GM20431 (cell line): ENCODE data around the gene VGLL3.
"Not testable (repeated sequence)": the region's sequence is repeated elsewhere in the genome, so short reads cannot be mapped to it uniquely, and the experiment has no call there.

Source experiments
- in situ Hi-C: fragments of 300-500 bp; cut with MseI, MboI; formaldehyde crosslinking; loops from one replicate; pipeline ENCODE4 v1.15.0; 2020; ENCODE audit warnings: low sequenced_read_pairs; ENCODE audit not compliant: unreplicated experiment

VGLL3 gene, protein sequence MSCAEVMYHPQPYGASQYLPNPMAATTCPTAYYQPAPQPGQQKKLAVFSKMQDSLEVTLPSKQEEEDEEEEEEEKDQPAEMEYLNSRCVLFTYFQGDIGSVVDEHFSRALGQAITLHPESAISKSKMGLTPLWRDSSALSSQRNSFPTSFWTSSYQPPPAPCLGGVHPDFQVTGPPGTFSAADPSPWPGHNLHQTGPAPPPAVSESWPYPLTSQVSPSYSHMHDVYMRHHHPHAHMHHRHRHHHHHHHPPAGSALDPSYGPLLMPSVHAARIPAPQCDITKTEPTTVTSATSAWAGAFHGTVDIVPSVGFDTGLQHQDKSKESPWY

DNA sequence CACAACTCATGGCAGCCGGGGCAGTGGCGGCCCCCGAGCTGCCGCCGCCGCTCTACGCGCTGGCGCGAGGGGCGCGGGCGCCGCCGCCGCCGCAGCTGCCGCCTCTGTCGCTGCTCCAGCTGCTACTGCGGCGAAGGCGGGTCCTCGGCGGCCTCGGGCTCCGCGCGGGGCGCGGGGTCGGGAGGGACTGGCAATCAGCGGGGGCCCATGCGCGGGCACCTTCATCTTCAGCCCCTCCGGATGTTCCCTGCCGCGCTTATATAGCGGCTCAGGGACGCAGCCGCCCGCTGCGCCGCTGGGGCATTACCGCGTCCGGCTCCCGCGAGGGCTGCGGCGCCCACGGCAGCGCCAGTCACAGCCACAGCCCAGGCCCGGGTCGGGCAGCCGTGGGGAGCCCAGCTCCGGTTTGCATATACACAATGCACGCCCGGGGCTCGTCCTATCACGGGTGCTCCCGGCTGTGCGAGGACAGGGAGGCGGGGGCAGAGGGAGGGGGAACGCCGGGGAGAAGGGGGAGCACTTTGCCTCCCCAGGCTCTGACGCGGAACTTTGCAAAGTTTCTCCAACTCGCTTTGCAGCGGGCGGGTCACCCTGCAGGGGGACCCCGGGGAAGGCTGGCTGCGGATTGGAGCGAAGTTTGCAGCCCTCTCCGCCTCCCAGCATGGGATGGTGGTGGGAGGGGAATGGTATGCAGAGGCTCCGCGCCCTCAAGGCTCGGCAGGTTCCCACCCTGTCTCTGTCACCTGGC is at the start of gene VGLL3:
Gene VGLL3 (minus strand): TSS at position 416 of the 748 bp plus-strand sequence. CDS start 406 bp downstream, at position 10.
- in situ Hi-C loops: no loop called here

DNA sequence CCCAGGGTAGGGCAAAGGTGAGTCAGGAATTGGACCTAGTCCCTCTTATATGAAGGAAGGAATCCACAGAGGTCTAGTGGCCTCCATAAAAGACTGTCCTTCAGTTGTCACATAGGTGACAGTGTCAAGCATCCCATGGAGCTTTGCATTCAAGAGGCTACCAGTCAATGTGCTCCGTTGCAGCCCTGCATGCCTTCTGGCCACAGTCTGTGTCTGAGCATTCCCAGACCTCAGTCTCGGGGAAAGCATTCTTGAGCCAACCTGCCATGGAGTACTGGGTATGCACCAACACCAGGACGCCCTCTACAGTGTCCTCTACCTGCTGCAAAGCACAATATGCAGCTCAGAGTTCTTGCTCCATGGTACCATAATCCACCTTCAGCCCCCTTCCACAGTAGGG is 46.7 kb upstream of the VGLL3 start:
- in situ Hi-C loops: no loop called here

DNA sequence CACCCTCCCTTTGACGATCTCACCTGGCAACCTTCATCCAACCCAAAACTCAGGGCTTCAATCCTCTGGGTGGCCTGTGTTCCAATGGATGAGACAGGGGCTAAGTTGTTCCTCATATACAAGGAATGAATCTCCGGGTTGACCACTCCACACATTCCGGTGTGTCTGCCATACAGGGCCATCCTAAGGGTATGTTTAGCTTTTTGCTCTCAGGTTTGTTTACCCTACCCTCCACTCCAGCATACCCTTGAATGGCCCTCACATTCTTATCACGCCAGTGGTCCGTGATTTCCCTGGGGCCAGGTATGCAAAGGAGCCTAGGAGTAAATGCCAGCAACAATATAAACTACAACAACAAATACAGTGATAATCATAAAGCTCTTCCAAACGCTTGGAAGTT is 45.7 kb upstream of the VGLL3 start:
- in situ Hi-C loops: no loop called here

DNA sequence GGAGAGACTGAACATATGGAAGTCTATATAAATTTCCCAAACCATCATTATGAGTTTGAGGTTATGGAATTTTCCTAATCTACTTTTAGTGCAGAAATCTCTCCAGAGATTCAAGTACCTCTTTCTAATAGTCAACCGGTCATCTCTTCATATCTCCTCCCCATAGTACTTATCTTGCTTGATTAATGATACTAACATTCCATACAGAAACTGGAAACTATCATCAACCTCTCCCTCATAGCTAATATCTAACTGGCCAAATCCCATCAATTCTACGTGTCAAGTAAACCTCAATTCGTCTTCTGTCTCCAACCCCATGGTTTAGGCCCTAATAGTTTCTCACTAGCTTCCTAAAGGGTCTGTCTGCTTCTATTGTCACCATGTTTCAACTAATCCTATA is 44.4 kb upstream of the VGLL3 start:
- in situ Hi-C loops: no loop called here

DNA sequence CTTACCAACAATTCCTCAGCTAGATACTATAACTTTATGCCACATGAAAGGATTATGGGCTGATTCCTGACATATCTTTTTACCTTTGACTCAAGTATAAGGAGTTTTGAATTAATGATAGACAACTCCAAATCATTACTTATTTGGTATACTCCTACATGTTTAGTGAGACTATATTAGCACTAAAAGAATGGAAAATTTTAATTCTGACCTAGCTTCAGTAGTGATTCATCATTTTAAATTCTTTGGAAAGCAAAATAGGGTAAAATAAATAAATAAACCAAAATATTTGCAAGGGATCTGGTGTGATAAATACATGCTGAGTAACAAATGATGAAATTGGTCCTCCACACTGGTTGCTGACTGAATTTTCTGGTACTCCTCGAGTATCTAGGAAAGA is 42.3 kb upstream of the VGLL3 start:
- in situ Hi-C loops: no loop called here

DNA sequence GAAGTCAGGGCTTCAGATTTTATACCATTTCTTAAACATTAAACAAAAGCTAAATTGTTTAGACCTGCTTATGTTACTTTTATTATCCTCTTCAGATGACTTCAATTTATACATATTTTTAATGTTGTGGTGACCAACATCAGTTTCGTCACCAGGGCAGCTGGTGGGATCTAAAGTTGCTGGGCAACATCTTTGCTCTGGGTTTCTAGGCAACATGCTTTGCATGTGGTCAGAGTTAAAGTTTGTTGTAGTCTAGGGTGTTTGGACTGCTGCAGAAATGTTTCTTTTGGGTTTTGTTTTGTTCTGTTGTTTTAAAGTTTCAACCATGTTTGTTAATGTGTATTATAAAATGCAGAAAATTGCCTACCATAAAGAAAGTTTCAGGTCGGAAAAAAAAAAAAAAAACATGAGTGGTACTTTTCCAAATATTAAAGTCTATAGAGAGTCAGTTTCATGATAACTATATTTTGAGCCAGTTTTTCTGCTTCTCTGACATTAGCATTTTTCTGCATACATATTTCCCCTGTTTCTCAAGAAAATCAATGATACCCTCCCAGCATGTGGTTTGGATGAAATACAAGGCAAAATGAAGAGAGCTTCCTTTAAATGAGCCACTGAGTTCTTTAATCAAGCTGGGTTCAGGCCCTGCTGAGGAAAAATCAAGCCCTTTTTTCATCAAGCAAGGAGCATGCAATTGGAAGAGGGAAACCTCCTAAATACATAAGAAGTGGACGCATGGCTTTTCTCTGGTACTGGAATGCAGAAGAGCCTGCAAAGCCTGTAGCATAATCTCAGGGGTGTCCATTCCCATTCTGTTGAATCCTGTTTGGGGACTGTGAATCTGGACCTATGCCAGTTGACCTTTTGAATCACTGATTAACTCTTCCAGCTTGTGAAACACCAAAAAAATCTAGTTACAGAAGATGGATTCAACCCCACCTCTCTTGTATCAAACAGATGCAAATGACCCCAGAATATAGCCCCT is 35.0 kb upstream of the VGLL3 start:
- in situ Hi-C loops: no loop called here

DNA sequence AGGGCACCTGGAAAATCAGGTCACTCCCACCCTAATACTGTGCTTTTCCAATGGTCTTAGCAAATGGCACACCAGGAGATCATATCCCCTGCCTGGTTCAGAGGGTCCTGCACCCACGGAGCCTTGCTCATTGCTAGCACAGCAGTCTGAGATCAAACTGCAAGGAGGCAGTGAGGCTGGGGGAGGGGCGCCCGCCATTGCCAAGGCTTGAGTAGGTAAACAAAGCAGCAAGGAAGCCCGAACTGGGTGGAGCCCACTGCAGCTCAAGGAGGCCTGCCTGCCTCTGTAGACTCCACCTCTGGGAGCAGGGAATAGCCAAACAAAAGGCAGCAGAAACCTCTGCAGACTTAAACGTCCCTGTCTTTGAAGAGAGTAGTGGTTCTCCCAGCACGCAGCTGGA is 26.4 kb upstream of the VGLL3 start:
- in situ Hi-C loops: not testable (repeated sequence)

DNA sequence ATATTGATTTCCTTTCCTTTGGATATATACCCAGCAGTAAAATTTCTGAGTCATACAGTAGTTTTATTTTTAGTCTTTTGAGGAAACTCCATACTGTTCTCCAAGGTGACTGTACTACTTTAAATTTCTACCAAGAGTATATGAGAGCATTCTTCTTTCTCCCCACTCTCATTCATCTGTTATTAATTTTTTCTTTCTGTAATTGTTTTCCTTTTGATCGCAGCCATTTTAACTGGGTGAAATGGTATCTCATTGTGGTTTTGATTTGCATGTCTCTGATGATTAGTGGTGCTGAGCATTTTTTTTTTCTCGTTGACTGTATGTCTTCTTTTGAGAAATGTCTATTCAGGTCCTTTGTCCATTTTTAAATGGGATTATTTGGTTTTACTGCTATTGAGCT is 18.3 kb upstream of the VGLL3 start:
- in situ Hi-C loops: no loop called here

DNA sequence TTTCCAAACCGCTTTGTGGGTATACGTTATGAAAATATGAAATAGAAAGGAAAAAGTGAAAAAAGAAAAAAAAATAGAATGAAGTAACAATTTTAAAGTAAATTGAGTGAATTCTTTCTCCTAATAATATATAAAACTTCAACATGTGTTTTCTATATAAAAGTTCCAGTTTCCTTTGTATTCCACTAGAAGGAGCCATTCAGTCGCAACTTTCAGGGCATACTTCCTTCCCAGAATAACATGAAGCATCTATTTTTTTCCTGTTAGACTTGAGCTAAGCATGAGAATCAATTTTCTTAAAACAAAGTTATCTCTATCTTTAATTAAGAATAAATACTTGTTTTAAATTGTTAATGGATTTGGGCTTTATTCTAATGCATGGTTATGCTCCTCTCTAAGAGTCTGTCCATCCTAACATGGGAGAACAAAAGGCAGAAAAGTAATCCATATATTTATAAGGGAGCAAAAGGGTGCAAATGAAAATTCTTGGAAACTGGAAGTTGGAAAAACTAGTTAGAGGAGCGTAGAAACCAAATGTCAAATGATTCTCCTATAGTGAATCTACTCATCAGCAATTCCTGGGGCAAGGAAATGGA is 16.0 kb upstream of the VGLL3 start:
- in situ Hi-C loops: no loop called here

DNA sequence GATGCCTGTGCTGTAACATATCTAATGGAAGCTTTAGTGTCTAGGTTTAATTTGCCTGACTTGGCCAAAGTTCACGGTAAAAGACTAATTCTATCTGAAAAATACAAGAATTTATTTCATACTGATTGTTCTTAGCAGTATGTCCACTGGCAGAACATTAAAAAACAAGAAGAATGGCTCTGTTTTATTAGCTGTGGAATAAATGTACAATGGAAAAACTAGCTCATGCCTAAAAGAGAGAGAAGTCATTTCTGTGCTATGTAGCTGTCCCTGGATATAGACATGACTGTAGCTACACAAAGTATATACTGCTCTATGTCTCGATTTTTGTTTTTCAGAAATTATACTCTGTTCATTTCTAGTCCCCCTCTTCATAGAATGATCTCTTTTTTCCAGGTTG is 13.9 kb upstream of the VGLL3 start:
- in situ Hi-C loops: no loop called here

DNA sequence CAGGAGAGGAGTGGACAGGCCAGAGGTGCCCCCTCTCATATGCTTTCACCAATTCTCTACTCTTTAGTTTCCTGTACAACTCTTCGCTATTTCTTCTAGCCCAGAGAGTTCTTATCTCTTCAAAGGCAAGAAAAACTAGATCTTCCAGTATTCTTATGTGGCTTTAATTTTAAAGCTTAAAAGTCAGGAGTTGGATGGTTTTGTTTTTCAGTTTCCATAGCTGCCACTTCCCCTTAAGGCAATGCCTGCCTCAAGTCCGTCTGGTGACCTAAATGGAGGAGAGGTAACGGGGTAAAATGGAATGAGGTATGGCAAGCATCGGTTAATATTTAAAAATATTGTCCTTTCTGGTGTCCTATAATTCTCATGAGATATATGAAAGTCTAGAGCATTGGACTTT is 11.4 kb upstream of the VGLL3 start:
- in situ Hi-C loops: no loop called here

DNA sequence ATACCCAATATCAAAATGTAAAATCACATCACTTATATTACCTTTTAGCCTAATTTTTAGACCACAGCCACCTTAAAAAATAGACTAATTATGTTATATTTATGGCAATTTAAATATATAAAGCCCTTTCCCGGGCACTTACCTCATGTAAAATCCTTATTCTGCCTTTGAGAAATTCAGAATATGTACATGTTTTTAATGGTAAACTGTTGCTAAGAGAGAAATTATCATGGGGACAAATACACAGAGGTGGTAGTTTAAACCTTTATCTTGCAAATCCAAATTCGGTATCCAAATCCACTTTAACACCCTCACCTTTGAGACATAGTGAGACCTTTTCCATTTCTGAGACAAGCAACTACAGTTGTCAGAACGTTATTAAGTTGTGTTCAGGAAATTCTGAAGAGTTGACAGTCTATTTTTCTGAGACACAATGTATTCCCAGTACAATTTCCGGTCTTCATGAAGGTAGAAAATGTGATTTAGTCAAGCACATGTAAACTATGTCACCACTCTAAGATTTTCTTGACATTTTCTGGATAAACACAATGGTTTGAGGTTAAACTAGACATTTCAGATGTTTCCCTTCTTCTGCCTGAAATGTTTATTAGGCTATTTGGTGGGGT is 10.6 kb upstream of the VGLL3 start:
- in situ Hi-C loops: no loop called here

DNA sequence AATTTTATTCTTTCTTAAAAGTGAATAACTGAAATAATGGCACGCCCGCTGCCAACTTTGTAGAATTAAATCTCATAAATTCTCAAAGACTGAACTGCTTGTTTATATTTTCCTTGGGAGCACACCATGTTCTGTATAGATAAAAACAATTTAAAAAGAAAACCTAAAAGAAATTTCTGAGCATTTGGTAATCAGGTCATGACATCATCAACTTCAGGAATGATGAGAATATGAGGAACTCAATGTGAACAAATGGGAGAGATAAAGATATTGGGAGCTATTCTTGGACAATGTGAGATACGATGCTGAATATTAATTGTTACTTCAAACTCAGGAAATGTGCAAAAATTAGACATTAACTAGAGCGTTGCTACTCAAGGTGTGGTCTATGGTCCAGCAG is 10.0 kb upstream of the VGLL3 start:
- in situ Hi-C loops: no loop called here

DNA sequence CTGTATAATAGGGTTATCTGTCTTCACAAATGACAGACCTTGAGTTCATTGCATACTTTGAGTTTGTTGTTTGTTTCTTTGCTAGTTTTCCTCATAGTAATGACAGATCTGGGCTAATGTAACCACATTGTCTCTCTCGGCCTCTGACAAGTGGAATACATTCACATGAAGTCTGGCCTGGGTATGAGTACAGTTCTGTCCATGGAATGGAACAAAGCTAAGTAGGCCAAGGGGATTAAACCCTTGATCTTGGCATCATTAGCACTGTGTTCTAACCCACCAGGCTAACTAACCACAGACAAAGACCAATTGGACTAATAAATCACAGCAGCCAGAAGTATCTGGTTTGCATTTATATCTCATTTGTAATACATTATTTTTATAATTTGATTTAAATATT is 7.6 kb upstream of the VGLL3 start:
- in situ Hi-C loops: no loop called here

DNA sequence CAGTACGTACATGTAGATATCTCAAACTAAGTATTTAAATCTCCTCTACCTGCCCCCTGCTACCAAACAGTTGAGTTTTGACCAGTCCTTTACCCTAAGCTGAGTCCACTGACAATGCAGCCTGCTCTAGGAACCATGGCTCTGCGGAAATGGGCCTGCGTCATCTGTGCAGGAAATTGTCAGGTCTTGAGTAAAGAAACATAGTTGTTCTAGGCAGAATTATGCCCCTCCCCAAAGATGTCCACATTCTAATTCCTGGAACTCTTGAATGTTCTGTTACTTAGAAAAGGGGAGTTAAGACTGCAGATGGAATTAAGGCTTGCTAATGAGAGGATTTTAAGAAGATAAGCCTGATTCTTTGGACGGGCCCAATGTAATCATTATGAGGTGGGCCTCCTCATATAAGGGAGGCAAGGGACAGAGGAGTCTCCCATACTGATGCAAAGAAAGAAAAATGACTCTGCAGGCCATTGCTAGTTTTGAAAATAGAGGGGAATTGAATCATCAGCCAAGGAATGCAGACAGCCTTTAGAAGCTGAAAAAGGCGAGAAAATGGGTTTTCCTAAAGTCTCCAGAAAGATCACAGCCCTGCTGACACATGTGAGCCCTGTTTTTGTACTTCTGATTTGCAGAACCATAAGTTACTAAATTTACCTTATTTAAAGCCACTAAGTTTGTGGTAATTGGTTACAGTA is 5.5 kb upstream of the VGLL3 start:
- in situ Hi-C loops: no loop called here

DNA sequence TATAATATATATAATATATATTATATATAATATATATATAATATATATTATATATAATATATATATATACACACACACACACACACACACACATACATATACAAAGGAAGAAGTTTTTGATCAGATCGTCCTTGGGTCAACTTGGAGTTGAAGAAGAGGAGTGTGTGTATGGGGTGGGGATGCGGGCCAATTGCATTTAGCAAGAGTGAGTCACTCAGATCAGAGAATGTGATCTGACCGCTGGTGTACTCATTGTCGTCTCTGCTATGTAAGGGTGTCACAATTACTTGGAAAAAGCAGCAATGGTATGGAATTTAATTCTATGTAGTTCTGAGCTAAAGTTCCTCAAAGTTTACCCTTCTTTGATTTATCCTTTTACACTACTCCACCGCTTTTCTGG is 4.6 kb upstream of the VGLL3 start:
- in situ Hi-C loops: no loop called here

DNA sequence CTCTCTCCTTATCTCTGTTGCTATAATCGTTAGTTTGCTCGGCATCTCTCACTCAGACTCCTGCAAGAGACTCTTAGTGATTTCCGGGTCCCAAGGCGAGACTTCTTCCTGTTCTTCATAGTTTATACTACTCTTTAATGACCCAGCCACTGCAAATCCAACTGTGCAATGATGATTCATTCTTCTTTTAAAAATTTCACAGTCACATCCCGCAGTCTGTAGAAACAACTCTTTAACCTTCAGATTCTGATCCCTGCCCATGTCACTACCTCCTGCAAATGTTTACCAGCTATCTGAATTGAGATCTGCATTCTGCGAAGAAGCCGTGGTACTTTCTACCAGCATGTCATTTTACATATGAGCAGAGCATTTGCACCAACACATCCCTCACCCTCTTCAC is 2.8 kb upstream of the VGLL3 start:
- in situ Hi-C loops: no loop called here

DNA sequence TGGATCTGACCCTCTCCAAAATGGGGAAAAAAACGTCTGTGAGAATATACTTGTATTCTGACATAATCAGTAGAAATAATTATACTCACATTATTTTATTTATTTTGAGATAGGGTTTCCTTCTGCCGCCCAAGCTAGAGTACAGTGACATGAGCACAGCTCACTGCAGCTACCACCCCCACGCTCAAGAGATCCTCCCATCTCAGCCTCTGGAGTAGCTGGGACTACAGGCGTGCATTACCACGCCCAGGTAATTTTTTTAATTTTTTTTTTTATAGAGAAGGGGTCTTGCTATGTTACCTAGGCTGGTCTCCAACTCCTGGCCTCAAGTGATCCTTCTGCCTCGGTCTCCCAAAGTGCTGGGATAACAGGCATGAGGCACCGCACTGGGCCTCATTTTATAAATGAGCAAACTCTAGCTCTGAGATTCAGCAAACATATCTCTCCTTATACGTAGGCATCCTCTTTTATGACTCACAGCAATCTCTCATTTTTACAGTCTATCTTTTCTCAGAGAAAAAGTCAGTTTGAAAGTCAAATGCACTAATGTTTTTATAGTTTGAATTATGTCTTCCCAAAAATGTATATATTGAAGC is 989 bp upstream of the VGLL3 start:
- in situ Hi-C loops: no loop called here

DNA sequence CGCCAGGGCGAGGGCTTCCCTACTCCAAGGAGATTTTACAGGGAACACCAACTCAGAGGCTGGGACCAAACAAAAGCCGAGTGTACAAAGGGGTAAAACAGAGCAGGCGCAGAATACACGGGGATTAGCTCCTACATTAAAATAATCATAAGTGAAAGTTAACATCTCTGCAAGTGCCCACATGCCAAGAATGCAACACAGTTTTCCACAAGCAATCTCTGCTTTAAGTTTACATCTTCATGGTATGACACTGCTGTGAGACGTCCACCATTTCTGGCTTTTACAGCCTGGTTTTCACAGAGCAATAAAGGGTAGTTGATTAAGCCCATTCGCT is 500 bp upstream of the VGLL3 start:
- in situ Hi-C loops: no loop called here
